HepG2 (cell line): ENCODE measurements around the gene SLC35B2. TPM values are rescaled to one million over a fixed set of nuclear protein-coding genes. Genes with fewer than 3 reads are reported as not detected.
A peak's percentile ranks its signal among the peaks of the same experiment; 100 is the strongest.

Experiments
- BHLHE40 ChIP-seq: IDR thresholded peaks from 2 replicates; pipeline ENCODE4 v1.6.1; 2011; ENCODE audit warnings: low read length, improper control_type of control experiment
- IKZF1 ChIP-seq: fragments of 450-650 bp; IDR thresholded peaks from 2 replicates; pipeline ENCODE4 v1.7.1; 2016
- KDM5B ChIP-seq: sonication (generic); formaldehyde crosslinking; IDR thresholded peaks from 2 replicates; pipeline ENCODE4 v1.4.0; 2020; ENCODE audit warnings: missing genetic modification reagents, mild to moderate bottlenecking, borderline replicate concordance
- KLF11 ChIP-seq: IDR thresholded peaks from 2 replicates; pipeline ENCODE4 v1.6.1; 2016; ENCODE audit warnings: missing compliant biosample characterization
- MEIS1 ChIP-seq: sonication (generic); formaldehyde crosslinking; IDR thresholded peaks from 2 replicates; pipeline ENCODE4 v1.9.0; 2021; ENCODE audit warnings: mild to moderate bottlenecking, missing genetic modification reagents, moderate library complexity, borderline replicate concordance
- NR3C1 ChIP-seq: sonication (generic); formaldehyde crosslinking; IDR thresholded peaks from 2 replicates; pipeline ENCODE4 v1.4.0; 2020; ENCODE audit warnings: missing genetic modification reagents
- PITX1 ChIP-seq: sonication (generic); formaldehyde crosslinking; IDR thresholded peaks from 2 replicates; pipeline ENCODE4 v1.5.1; 2020; ENCODE audit warnings: mild to moderate bottlenecking, missing genetic modification reagents
- RFX1 ChIP-seq: fragments of 450-650 bp; IDR thresholded peaks from 2 replicates; pipeline ENCODE4 v1.6.1; 2017
- SKIL ChIP-seq: sonication (generic); formaldehyde crosslinking; IDR thresholded peaks from 2 replicates; pipeline ENCODE4 v1.8.0; 2022; ENCODE audit warnings: missing genetic modification reagents, mild to moderate bottlenecking, moderate library complexity, borderline replicate concordance
- SUZ12 ChIP-seq: fragments of 150-350 bp; IDR thresholded peaks from 2 replicates; pipeline ENCODE4 v1.6.1; 2014; ENCODE audit warnings: low read depth, low read length
- ZFP36L2 ChIP-seq: sonication (generic); formaldehyde crosslinking; IDR thresholded peaks from 2 replicates; pipeline ENCODE4 v1.4.0; 2020; ENCODE audit warnings: missing genetic modification reagents
- ZMYM4 ChIP-seq: sonication (generic); formaldehyde crosslinking; IDR thresholded peaks from 2 replicates; pipeline ENCODE4 v1.8.1; 2023; ENCODE audit warnings: mild to moderate bottlenecking, missing genetic modification reagents
- ZNF230 ChIP-seq: sonication (generic); formaldehyde crosslinking; IDR thresholded peaks from 2 replicates; pipeline ENCODE4 v1.4.0; 2020; ENCODE audit warnings: mild to moderate bottlenecking, missing genetic modification reagents
- ZNF282 ChIP-seq: fragments of 450-650 bp; IDR thresholded peaks from 2 replicates; pipeline ENCODE4 v1.6.1; 2018; ENCODE audit not compliant: partially characterized antibody
- ZNF367 ChIP-seq: sonication (generic); formaldehyde crosslinking; IDR thresholded peaks from 2 replicates; pipeline ENCODE4 v1.4.0; 2020; ENCODE audit warnings: missing genetic modification reagents, borderline replicate concordance
- ZNF557 ChIP-seq: sonication (generic); formaldehyde crosslinking; IDR thresholded peaks from 2 replicates; pipeline ENCODE4 v1.4.0; 2020; ENCODE audit warnings: missing genetic modification reagents
- ZNF570 ChIP-seq: sonication (generic); formaldehyde crosslinking; IDR thresholded peaks from 2 replicates; pipeline ENCODE4 v1.4.0; 2020; ENCODE audit warnings: mild to moderate bottlenecking, missing genetic modification reagents, borderline replicate concordance
- polyA plus RNA-seq, 8 experiments: library from polyadenylated mRNA; depleted of rRNA in 3 of 8; stranded (reverse) in 7 of 8; unstranded in 1 of 8; fragments of >200 nt; fragmentation: Illumina TruSeq in 4 of 8; extraction: Trizol in 4 of 8; gene quantifications; 2 replicates each; pipeline versions ENCODE4 v1.2.1 to v1.2.3, GENCODE V29; 2011 to 2016; ENCODE audit warnings: low read depth in 4 of 8, missing spikeins in 1 of 8, mixed read lengths in 1 of 8; ENCODE audit not compliant: insufficient read depth in 1 of 8
- total RNA-seq, 5 experiments: library from RNA; depleted of rRNA; stranded (reverse); fragments of >200 nt; fragmentation: Illumina TruSeq; extraction: Trizol; gene quantifications; 2 replicates each; pipeline ENCODE4 v1.2.3, GENCODE V29; 2016; ENCODE audit warnings: low read depth in 1 of 5
- TF ChIP-seq, protein P1 (sequence below): sonication (generic); formaldehyde crosslinking; IDR thresholded peaks from 2 replicates; pipeline ENCODE4 v1.8.0; 2022; ENCODE audit warnings: mild to moderate bottlenecking, missing genetic modification reagents, borderline replicate concordance
- TF ChIP-seq, protein P2 (sequence below): IDR thresholded peaks from 2 replicates; pipeline ENCODE4 v1.6.1; 2016; ENCODE audit warnings: control low read depth
- TF ChIP-seq, protein P3 (sequence below): sonication (generic); IDR thresholded peaks from 2 replicates; pipeline ENCODE4 v1.6.1; 2016; ENCODE audit warnings: low read depth, borderline replicate concordance
- TF ChIP-seq, protein P4 (sequence below): sonication (generic); formaldehyde crosslinking; IDR thresholded peaks from 2 replicates; pipeline ENCODE4 v1.5.0; 2020; ENCODE audit warnings: missing genetic modification reagents, mild to moderate bottlenecking, borderline replicate concordance
- TF ChIP-seq, protein P5 (sequence below): sonication (generic); formaldehyde crosslinking; IDR thresholded peaks from 2 replicates; pipeline ENCODE4 v1.8.0; 2022; ENCODE audit warnings: mild to moderate bottlenecking, missing genetic modification reagents; ENCODE audit not compliant: insufficient replicate concordance

The SLC35B2 gene
- total and polyA plus RNA-seq, 2 of the 13 experiments (the other 11 are each of a cell fraction or from before 2014, with no cell fraction given), result 61.1 to 148 TPM

DNA sequence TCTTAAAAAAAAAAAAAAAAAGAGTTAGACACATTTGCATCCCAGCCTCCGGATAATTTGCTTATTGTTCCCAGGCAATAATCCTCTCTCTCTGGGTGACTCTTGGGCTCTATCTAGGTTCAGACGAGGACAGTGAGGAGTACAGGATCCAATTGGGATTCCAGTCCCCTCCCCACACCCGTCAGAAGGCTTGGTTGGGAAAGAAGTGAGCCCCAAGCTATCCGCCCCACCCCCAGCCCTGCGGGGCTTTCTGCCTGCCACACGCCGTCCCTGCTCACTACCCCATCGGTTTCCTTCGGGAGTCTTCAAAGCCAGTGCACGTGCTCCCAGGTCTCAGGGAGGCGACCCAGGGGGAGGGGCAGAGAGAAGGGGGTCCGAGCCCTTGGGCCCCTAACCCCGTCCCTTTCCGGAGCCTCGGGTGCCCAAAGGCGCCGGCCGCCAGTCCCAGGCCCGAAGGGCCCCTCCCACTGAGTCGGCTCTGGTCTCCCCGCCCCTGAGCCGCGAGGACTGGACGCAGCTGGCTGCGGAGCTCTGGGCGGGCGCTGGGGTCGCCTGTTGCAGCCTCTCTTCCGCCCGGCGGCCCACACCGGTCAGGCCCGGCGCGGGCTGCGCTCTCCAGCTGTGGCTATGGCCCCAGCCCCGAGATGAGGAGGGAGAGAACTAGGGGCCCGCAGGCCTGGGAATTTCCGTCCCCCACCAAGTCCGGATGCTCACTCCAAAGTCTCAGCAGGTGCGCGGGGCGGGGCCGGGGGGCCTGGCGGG is 38.1 kb downstream of the SLC35B2 start (continued):
- TF ChIP-seq KLF11 (CRISPR knock-in tag) (peak; percentile 39; the same call in 1 of the 2 replicates), ZMYM4 (no peak), PITX1 (CRISPR knock-in tag) (0 out of 2 replicates have a peak, but pooled peaks have one; percentile 37), ZNF230 (CRISPR knock-in tag) (no peak; the same call in 1 of the 2 replicates), ZNF570 (CRISPR knock-in tag) (no peak), ZFP36L2 (CRISPR knock-in tag) (no peak), BHLHE40 (peak; percentile 67), MEIS1 (CRISPR knock-in tag) (peak; percentile 76), RFX1 (no peak), ZNF367 (peak; percentile 33; the same call in 1 of the 2 replicates), IKZF1 (no peak), NR3C1 (CRISPR knock-in tag) (0 out of 2 replicates have a peak, but pooled peaks have one; percentile 7), ZNF282 (no peak), SUZ12 (no peak), ZNF557 (no peak), KDM5B (no peak; the same call in 1 of the 2 replicates), SKIL (CRISPR knock-in tag) (no peak)
- TF ChIP-seq, protein P1, sequence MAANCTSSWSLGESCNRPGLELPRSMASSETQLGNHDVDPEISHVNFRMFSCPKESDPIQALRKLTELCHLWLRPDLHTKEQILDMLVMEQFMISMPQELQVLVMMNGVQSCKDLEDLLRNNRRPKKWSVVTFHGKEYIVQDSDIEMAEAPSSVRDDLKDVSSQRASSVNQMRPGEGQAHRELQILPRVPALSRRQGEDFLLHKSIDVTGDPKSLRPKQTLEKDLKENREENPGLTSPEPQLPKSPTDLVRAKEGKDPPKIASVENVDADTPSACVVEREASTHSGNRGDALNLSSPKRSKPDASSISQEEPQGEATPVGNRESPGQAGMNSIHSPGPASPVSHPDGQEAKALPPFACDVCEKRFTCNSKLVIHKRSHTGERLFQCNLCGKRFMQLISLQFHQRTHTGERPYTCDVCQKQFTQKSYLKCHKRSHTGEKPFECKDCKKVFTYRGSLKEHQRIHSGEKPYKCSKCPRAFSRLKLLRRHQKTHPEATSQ (CRISPR knock-in tag), result no peak; the same call in 1 of the 2 replicates
- TF ChIP-seq, protein P2, sequence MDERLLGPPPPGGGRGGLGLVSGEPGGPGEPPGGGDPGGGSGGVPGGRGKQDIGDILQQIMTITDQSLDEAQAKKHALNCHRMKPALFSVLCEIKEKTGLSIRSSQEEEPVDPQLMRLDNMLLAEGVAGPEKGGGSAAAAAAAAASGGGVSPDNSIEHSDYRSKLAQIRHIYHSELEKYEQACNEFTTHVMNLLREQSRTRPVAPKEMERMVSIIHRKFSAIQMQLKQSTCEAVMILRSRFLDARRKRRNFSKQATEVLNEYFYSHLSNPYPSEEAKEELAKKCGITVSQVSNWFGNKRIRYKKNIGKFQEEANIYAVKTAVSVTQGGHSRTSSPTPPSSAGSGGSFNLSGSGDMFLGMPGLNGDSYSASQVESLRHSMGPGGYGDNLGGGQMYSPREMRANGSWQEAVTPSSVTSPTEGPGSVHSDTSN (CRISPR knock-in tag), result no peak
- TF ChIP-seq, protein P3, sequence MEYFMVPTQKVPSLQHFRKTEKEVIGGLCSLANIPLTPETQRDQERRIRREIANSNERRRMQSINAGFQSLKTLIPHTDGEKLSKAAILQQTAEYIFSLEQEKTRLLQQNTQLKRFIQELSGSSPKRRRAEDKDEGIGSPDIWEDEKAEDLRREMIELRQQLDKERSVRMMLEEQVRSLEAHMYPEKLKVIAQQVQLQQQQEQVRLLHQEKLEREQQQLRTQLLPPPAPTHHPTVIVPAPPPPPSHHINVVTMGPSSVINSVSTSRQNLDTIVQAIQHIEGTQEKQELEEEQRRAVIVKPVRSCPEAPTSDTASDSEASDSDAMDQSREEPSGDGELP, result peak; percentile 82; the same call in 1 of the 2 replicates
- TF ChIP-seq, protein P4, sequence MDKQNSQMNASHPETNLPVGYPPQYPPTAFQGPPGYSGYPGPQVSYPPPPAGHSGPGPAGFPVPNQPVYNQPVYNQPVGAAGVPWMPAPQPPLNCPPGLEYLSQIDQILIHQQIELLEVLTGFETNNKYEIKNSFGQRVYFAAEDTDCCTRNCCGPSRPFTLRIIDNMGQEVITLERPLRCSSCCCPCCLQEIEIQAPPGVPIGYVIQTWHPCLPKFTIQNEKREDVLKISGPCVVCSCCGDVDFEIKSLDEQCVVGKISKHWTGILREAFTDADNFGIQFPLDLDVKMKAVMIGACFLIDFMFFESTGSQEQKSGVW (CRISPR knock-in tag), result no peak
- TF ChIP-seq, protein P5, sequence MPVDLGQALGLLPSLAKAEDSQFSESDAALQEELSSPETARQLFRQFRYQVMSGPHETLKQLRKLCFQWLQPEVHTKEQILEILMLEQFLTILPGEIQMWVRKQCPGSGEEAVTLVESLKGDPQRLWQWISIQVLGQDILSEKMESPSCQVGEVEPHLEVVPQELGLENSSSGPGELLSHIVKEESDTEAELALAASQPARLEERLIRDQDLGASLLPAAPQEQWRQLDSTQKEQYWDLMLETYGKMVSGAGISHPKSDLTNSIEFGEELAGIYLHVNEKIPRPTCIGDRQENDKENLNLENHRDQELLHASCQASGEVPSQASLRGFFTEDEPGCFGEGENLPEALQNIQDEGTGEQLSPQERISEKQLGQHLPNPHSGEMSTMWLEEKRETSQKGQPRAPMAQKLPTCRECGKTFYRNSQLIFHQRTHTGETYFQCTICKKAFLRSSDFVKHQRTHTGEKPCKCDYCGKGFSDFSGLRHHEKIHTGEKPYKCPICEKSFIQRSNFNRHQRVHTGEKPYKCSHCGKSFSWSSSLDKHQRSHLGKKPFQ (CRISPR knock-in tag), result no peak
